ENCODE measurements around the gene PLOD3. TPM values are rescaled to one million over a fixed set of nuclear protein-coding genes. Genes with fewer than 3 reads are reported as not detected.
A peak's percentile ranks its signal among the peaks of the same experiment; 100 is the strongest.

The PLOD3 gene
- total RNA-seq, 2 donors from 2014 or later = 53.9 to 65.5 TPM

DNA sequence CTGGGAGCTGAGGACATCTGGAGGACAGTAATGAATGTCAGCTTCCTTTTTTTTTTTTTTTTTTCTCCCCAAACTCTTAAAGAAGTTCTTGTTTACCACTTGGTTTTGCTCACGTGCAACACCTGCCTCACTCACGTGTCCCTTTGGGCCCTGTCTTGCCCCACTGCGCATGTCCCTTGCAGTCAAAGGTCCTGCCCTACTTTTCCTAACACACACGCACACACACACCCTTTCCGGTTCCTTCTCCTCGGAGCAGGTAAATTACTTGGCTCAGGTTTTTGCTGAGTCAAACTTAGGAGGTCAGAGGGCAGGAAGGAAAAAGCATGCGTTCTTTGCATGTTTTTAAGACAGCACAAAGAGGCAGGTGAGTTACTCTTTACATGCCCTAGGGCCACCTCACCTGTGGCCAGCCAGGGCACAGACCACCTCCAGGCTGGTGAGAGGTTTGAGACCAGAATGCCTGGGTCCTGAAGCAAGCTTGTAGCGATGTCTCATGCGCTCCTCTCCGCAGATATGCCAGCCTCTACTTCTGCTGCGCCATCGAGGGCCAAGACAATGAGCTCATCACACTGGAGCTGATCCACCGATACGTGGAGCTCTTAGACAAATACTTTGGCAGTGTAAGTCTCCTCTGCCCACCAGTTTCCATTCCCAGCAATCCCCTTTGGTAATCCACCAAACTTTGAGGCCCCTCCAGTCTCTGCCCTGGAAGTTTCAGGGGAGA is 60.4 kb downstream of the PLOD3 start:
- Histone ChIP-seq H3K9ac (ENCODE audit: extremely low read depth, low read length, poor library complexity, severe bottlenecking) (no peak overlapping the region), H3K4me1 (ENCODE audit: control insufficient read depth, insufficient read depth, low read length) (no peaks in the 10 kb centered on the region), H3K4me3 (ENCODE audit: low read length) (no peak overlapping the region), H3K36me3 (ENCODE audit: control insufficient read depth, insufficient read depth, low read length) (peaks cover 8% of the 10 kb centered on the region), H3K27me3 (ENCODE audit: control insufficient read depth, insufficient read depth, low read length, poor library complexity, severe bottlenecking) (peaks cover 9% of the 10 kb centered on the region), H3K27ac (ENCODE audit: low read depth, low read length) (no peak overlapping the region), H3K9me3 (ENCODE audit: control insufficient read depth, low read length) (no peaks in the 10 kb centered on the region)
- TF ChIP-seq, protein P1, sequence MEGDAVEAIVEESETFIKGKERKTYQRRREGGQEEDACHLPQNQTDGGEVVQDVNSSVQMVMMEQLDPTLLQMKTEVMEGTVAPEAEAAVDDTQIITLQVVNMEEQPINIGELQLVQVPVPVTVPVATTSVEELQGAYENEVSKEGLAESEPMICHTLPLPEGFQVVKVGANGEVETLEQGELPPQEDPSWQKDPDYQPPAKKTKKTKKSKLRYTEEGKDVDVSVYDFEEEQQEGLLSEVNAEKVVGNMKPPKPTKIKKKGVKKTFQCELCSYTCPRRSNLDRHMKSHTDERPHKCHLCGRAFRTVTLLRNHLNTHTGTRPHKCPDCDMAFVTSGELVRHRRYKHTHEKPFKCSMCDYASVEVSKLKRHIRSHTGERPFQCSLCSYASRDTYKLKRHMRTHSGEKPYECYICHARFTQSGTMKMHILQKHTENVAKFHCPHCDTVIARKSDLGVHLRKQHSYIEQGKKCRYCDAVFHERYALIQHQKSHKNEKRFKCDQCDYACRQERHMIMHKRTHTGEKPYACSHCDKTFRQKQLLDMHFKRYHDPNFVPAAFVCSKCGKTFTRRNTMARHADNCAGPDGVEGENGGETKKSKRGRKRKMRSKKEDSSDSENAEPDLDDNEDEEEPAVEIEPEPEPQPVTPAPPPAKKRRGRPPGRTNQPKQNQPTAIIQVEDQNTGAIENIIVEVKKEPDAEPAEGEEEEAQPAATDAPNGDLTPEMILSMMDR (conservative IDR thresholded peaks at IDR 0.05) = no peak
- peaks cover 7% of the 10 kb centered on the region for H3K4me1 Mint-ChIP-seq
- peaks cover 17% of the 10 kb centered on the region for H3K36me3 Mint-ChIP-seq (ENCODE audit: low read depth)
- peaks cover 28% of the 10 kb centered on the region for H3K27me3 Mint-ChIP-seq (ENCODE audit: insufficient read depth)
- no peak overlapping the region for H3K4me3 Mint-ChIP-seq
- WGBS, 2 experiments (ENCODE audit: insufficient coverage in 1 of 2, insufficient read length in 1 of 2) = 87 to 89% methylated on average over 11 to 14 of the region's 14 CpGs
- peak; percentile 63 for DNase-seq
- H3K27ac Mint-ChIP-seq = no peak overlapping the region
- peaks cover 3% of the 10 kb centered on the region for H3K9me3 Mint-ChIP-seq

DNA sequence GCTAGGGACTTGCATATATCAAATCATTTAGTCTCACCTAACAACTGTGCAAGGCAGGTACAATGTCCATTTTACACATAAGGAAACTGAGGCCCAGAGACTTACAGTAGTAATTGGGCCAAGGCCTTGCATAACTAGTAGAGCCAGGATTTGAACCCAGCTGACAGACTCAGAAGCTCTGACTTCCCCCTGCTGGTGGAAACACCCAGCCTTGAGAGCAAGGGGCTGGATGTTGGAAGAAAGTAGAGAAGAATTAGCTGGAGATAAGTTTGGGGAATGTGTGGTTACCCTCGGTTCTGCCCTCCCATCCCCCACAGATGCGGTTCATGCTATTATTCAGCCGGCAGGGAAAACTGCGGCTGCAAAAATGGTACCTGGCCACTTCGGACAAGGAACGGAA is 61.1 kb downstream of the PLOD3 start:
- Histone ChIP-seq H3K4me1 (ENCODE audit: control insufficient read depth, insufficient read depth, low read length) (no peaks in the 10 kb centered on the region), H3K4me3 (ENCODE audit: low read length) (no peak overlapping the region), H3K27ac (ENCODE audit: low read depth, low read length) (no peak overlapping the region), H3K27me3 (ENCODE audit: control insufficient read depth, insufficient read depth, low read length, poor library complexity, severe bottlenecking) (peaks cover 1% of the 10 kb centered on the region), H3K36me3 (ENCODE audit: control insufficient read depth, insufficient read depth, low read length) (peaks cover 8% of the 10 kb centered on the region), H3K9me3 (ENCODE audit: control insufficient read depth, low read length) (no peaks in the 10 kb centered on the region), H3K9ac (ENCODE audit: extremely low read depth, low read length, poor library complexity, severe bottlenecking) (no peak overlapping the region)
- TF ChIP-seq, protein P1 (conservative IDR thresholded peaks at IDR 0.05) = peak; percentile 72
- Mint-ChIP-seq H3K4me3 (no peak overlapping the region), H3K36me3 (ENCODE audit: low read depth) (peaks cover 17% of the 10 kb centered on the region), H3K27me3 (ENCODE audit: insufficient read depth) (peaks cover 21% of the 10 kb centered on the region), H3K9me3 (peaks cover 3% of the 10 kb centered on the region), H3K4me1 (peaks cover 7% of the 10 kb centered on the region), H3K27ac (no peak overlapping the region)
- 75 to 90% methylated on average over 2 to 6 of the region's 6 CpGs for WGBS, 2 experiments (ENCODE audit: insufficient coverage in 1 of 2, insufficient read length in 1 of 2)
- DNase-seq = peak; percentile 73

Small RNA genes lying within 50 kb of the gene (microRNA-seq; reads per million reads assigned to microRNA genes)
- gene MIR4653 (ENCODE audit: borderline microRNAs expressed) = not detected

Other genes with a start within 250 kb of the PLOD3 start
- 1 to 10 TPM; 2.9 to 3.3 TPM for gene MUC12, start 248.0 kb downstream of the PLOD3 start, total RNA-seq
- gene MUC17, start 197.5 kb downstream of the PLOD3 start, total RNA-seq = not detected
- 10 to 100 TPM; 16.5 to 23.0 TPM for gene TRIM56, start 132.1 kb downstream of the PLOD3 start, total RNA-seq
- gene SERPINE1, start 90.5 kb downstream of the PLOD3 start, total RNA-seq = 1 to 10 TPM in 1 of 2 donors, under 1 TPM in 1; 0.89 to 4.9 TPM
- 10 to 100 TPM; 43.8 to 50.2 TPM for gene AP1S1, start 63.1 kb downstream of the PLOD3 start, total RNA-seq
- gene VGF, start 52.0 kb downstream of the PLOD3 start, total RNA-seq = 1 to 10 TPM in 1 of 2 donors, not detected in 1; 2.8 TPM
- gene NAT16, start 37.3 kb downstream of the PLOD3 start, total RNA-seq = under 1 TPM; 0.15 to 0.20 TPM
- gene MOGAT3, start 16.5 kb downstream of the PLOD3 start, total RNA-seq = 1 to 10 TPM in 1 of 2 donors, not detected in 1; 1.3 TPM
- 10 to 100 TPM; 56.5 to 61.7 TPM for gene ZNHIT1, start 584 bp upstream of the PLOD3 start, total RNA-seq
- gene CLDN15, start 20.2 kb upstream of the PLOD3 start, total RNA-seq = 1 to 10 TPM; 6.0 to 7.1 TPM
- 100 to 1,000 TPM in 1 of 2 donors, 10 to 100 TPM in 1; 99.9 to 102 TPM for gene FIS1, start 27.5 kb upstream of the PLOD3 start, total RNA-seq
- gene IFT22, start 104.2 kb upstream of the PLOD3 start, total RNA-seq = 10 to 100 TPM; 39.0 to 44.0 TPM
- 10 to 100 TPM; 41.2 to 47.0 TPM for gene COL26A1, start 145.3 kb upstream of the PLOD3 start, total RNA-seq